GM12865 (cell line): ENCODE results near the gene PDSS2.

Experiments
- DNase-seq: peaks from one replicate; pipeline ENCODE4 v3.0.0; 2010; ENCODE audit warnings: low read depth
- H3K4me3 ChIP-seq: 2 replicates; pipeline ENCODE4 v1.5.1; 2011; ENCODE audit warnings: mild to moderate bottlenecking, low read depth, low read length, control low read depth
- TF ChIP-seq, protein P1 (sequence below): IDR thresholded peaks from 2 replicates; pipeline ENCODE4 v1.5.1; 2011; ENCODE audit warnings: low read length, control low read depth, low read depth, inconsistent platforms; ENCODE audit not compliant: insufficient read depth; ENCODE audit errors: missing control alignments

The PDSS2 gene

DNA sequence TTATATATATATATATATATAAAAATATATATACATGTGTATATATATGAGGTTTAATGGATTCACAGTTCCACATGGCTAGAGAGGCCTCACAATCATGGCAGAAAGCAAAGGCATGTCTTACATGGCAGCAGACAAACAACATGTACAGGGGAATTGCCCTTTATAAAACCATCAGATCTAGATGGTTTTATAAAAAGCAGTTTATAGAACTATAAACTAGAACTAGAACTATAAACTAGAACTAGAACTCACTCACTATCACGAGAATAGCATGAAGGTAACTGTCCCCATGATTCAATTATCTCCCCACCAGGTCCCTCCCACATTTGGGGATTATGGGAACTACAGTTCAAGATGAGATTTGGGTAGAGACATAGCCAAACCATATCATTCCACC lies 56.8 kb downstream of the PDSS2 start:
- no peak overlapping the region for H3K4me3 ChIP-seq
- DNase-seq: no peak
- TF ChIP-seq, protein P1, sequence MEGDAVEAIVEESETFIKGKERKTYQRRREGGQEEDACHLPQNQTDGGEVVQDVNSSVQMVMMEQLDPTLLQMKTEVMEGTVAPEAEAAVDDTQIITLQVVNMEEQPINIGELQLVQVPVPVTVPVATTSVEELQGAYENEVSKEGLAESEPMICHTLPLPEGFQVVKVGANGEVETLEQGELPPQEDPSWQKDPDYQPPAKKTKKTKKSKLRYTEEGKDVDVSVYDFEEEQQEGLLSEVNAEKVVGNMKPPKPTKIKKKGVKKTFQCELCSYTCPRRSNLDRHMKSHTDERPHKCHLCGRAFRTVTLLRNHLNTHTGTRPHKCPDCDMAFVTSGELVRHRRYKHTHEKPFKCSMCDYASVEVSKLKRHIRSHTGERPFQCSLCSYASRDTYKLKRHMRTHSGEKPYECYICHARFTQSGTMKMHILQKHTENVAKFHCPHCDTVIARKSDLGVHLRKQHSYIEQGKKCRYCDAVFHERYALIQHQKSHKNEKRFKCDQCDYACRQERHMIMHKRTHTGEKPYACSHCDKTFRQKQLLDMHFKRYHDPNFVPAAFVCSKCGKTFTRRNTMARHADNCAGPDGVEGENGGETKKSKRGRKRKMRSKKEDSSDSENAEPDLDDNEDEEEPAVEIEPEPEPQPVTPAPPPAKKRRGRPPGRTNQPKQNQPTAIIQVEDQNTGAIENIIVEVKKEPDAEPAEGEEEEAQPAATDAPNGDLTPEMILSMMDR: no peak

DNA sequence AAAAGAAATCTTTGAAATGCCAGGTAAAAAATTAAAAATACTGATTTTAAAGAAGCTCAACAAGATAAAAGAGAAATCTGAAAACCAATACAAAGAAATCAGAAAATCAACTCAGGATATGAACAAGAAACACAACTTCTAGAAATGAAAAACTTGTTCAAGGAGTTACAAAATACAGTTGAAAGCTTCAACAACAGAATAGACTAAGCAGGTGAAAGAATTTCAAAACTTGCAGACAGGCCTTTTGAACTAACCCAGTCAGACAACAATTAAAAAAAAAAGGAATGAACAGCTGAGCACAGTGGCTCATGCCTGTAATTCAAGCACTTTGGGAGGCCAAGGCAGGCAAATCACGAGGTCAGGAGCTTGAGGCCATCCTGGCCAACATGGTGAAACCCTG lies 57.8 kb downstream of the PDSS2 start:
- TF ChIP-seq, protein P1: no peak
- no peak overlapping the region for H3K4me3 ChIP-seq
- DNase-seq: no peak

DNA sequence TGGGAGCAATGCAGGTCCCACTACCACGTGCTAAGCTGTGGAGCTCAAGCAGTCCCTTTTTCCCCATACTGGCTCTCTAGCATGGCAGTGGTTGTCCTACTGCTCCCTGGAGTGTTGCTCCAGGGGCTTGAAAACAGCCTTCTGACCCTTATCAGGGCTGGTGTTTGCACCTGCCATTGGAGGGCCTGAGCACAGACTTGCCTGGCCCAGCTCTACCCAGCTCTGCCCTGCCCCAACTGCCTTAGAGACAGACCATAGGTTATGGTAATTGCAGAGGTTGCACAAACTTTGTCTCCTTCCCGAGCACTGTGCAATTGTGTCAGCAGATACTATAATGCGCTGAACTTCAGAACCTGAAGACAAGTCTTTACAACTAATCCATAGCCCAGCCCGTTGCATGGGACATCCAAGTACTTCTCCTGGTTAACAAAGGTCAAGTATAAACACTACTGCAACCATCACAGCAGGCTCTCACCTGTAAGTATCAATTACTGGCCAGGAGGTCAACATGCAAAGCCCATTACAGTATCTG lies 58.7 kb downstream of the PDSS2 start:
- H3K4me3 ChIP-seq: no peak overlapping the region
- TF ChIP-seq, protein P1: no peak
- no peak for DNase-seq

DNA sequence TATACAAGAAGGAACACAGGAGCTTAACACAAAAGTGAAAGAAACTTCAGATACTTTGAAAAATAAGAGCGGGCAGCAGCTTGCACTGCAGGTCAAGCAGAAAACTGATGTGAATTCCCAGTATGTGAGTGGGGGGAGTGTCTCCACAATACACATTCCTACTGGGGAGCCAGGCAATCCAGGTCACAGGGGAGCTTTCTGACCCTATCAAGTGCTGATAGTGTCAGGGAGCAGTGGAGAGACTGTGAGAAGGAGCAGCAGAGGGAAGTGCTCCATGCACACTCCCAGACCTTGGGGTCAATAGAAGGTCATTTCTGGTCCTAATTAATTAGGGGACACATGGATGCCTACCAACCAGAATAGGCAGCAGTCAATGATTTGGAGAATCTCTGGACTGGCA lies 59.4 kb downstream of the PDSS2 start:
- DNase-seq: no peak
- H3K4me3 ChIP-seq: no peak overlapping the region
- TF ChIP-seq, protein P1: no peak

DNA sequence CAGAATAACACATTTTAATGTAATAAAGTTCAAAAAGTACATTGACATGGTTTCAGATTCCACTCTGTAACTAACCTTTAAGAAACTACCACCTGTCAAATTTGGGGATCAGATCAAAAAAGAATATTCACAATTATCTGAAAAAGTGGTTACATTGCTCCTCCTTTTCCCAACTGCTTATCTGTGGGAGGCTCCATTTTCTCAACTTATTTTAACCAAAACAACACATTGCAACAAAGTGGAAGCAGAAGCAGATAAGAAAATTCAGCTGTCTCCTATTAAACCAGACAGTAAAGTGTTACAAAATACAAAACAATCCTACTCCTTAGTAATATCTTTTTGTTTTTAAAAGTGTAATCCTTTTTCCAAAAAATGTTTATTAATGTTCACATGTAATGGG lies 61.4 kb downstream of the PDSS2 start:
- H3K4me3 ChIP-seq: no peak overlapping the region
- no peak for DNase-seq
- TF ChIP-seq, protein P1: no peak

DNA sequence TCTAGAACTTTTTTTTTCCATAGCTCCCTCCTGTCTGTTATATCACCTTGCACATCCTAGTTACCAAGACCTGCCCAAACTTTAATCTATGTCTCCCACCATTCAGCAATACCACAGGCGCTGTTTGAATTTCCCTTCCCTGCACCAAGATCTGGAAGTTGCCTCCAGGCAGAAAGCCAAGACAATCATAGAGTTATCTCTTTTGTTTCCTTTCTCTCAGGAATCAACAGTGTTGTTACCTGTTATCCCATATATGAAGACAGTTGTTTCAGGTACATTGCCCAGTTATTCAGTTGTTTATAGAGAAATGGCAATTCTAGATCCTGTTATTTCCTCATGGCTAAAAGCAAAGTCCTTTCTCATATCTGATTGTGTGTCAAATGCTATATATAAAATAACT lies 63.2 kb downstream of the PDSS2 start:
- DNase-seq: no peak
- no peak overlapping the region for H3K4me3 ChIP-seq
- TF ChIP-seq, protein P1: no peak

DNA sequence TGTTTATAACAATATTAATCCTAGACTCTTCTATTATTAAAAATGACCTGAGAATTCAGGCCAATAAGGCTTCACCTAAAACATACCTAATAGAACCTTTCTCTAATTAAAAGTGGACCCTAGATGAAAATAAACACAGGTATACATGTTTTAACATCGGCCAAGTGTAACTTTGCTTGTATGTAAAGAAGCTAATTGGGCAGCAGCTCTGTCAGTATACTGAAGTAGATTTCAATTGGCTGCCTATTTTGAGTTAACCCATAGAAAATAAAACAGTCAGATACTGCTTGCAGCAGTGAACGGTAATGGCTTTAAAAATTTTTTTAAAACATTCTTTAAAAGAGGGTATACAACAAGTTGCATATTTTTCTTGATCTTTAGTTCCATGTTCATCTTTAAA lies 67.3 kb downstream of the PDSS2 start:
- TF ChIP-seq, protein P1: no peak
- no peak overlapping the region for H3K4me3 ChIP-seq
- peak; percentile 2 for DNase-seq
